GM18508 (cell line): ENCODE data around the gene VPS18.

Experiments
- ATAC-seq: cut with Tn5 transposase; IDR thresholded peaks from one replicate; pipeline ENCODE4 v1.9.1; 2021; ENCODE audit warnings: moderate number of reproducible peaks; ENCODE audit not compliant: insufficient read depth, unreplicated experiment

Gene VPS18

GRCh38 chr15:40932649-40933516, 38.6 kb downstream of the VPS18 start:
- ATAC-seq = no peak

- no peak for ATAC-seq
These were observed 39.3 kb downstream of the VPS18 start for GRCh38 chr15:40933517-40933902.

GRCh38 chr15:40934457-40934856, 40.2 kb downstream of the VPS18 start:
- ATAC-seq = no peak

GRCh38 chr15:40936234-40936708, 42.0 kb downstream of the VPS18 start:
- ATAC-seq = no peak

- no peak for ATAC-seq
These were observed 42.7 kb downstream of the VPS18 start for GRCh38 chr15:40936709-40937666.

- ATAC-seq = no peak
These were observed 43.7 kb downstream of the VPS18 start for GRCh38 chr15:40937762-40938535.

- no peak for ATAC-seq
These were observed 44.3 kb downstream of the VPS18 start for GRCh38 chr15:40938536-40938870.

GRCh38 chr15:40940296-40940801, 46.1 kb downstream of the VPS18 start:
- ATAC-seq = no peak

- no peak for ATAC-seq
These were observed 46.8 kb downstream of the VPS18 start for GRCh38 chr15:40941068-40941527.

GRCh38 chr15:40941528-40942336, 47.5 kb downstream of the VPS18 start:
- no peak for ATAC-seq

- ATAC-seq = no peak
These were observed 48.1 kb downstream of the VPS18 start for GRCh38 chr15:40942337-40942854.

- no peak for ATAC-seq
These were observed 48.6 kb downstream of the VPS18 start for GRCh38 chr15:40942878-40943277.

GRCh38 chr15:40943764-40944365, 49.6 kb downstream of the VPS18 start:
- no peak for ATAC-seq

GRCh38 chr15:40944510-40945296, 50.5 kb downstream of the VPS18 start:
- no peak for ATAC-seq

GRCh38 chr15:40948706-40949473, 54.6 kb downstream of the VPS18 start:
- no peak for ATAC-seq

GRCh38 chr15:40949756-40950207, 55.5 kb downstream of the VPS18 start:
- ATAC-seq = no peak

GRCh38 chr15:40951764-40952163, 57.5 kb downstream of the VPS18 start:
- ATAC-seq = no peak
